GM19397 (cell line): ENCODE results near the gene GOLGA8S.
"Not testable (repeated sequence)": the region's sequence is repeated elsewhere in the genome, so short reads cannot be mapped to it uniquely, and the experiment has no call there.

ENCODE experiments used
- ATAC-seq: cut with Tn5 transposase; IDR thresholded peaks from one replicate; pipeline ENCODE4 v1.9.1; 2021; ENCODE audit warnings: mild to moderate bottlenecking, moderate library complexity; ENCODE audit not compliant: unreplicated experiment

GOLGA8S gene

GRCh38 chr15:23354448-23354847, at the start of gene GOLGA8S:
Gene GOLGA8S, plus strand, starts transcription at chr15:23354748. Its CDS starts 62 bp downstream, at chr15:23354810.
- not testable (repeated sequence) for ATAC-seq

GRCh38 chr15:23304805-23305204, 49.7 kb upstream of the GOLGA8S start:
- not testable (repeated sequence) for ATAC-seq

GRCh38 chr15:23305921-23306320, 48.6 kb upstream of the GOLGA8S start:
- not testable (repeated sequence) for ATAC-seq

- not testable (repeated sequence) for ATAC-seq
Measured at GRCh38 chr15:23311233-23311632, 43.3 kb upstream of the GOLGA8S start.

GRCh38 chr15:23334096-23334495, 20.5 kb upstream of the GOLGA8S start, which contains the start of gene GOLGA6L26:
Gene GOLGA6L26, minus strand, starts transcription at chr15:23334196. Its CDS starts 61 bp downstream, at chr15:23334135.
- ATAC-seq, result not testable (repeated sequence)

GRCh38 chr15:23362622-23363021, 8.1 kb downstream of the GOLGA8S start:
- not testable (repeated sequence) for ATAC-seq

GRCh38 chr15:23364261-23364660, 9.7 kb downstream of the GOLGA8S start:
- ATAC-seq, result not testable (repeated sequence)

GRCh38 chr15:23370578-23370977, 16.0 kb downstream of the GOLGA8S start:
- ATAC-seq, result no peak

- not testable (repeated sequence) for ATAC-seq
Measured at GRCh38 chr15:23371134-23371533, 16.6 kb downstream of the GOLGA8S start.

GRCh38 chr15:23371868-23372267, 17.3 kb downstream of the GOLGA8S start:
- not testable (repeated sequence) for ATAC-seq

- no peak for ATAC-seq
Measured at GRCh38 chr15:23372284-23372683, 17.7 kb downstream of the GOLGA8S start.

- not testable (repeated sequence) for ATAC-seq
Measured at GRCh38 chr15:23372891-23373600, 18.5 kb downstream of the GOLGA8S start.

- ATAC-seq, result not testable (repeated sequence)
Measured at GRCh38 chr15:23374226-23374625, 19.7 kb downstream of the GOLGA8S start.

GRCh38 chr15:23378946-23379345, 24.4 kb downstream of the GOLGA8S start:
- ATAC-seq, result not testable (repeated sequence)

- ATAC-seq, result not testable (repeated sequence)
Measured at GRCh38 chr15:23380700-23381099, 26.2 kb downstream of the GOLGA8S start.

- ATAC-seq, result not testable (repeated sequence)
Measured at GRCh38 chr15:23381192-23381591, 26.6 kb downstream of the GOLGA8S start.

GRCh38 chr15:23384371-23384770, 29.8 kb downstream of the GOLGA8S start:
- no peak for ATAC-seq

GRCh38 chr15:23385886-23386430, 31.4 kb downstream of the GOLGA8S start:
- ATAC-seq, result no peak

GRCh38 chr15:23387621-23388190, 33.2 kb downstream of the GOLGA8S start:
- ATAC-seq, result no peak

GRCh38 chr15:23395030-23395692, 40.6 kb downstream of the GOLGA8S start:
- no peak for ATAC-seq

GRCh38 chr15:23395832-23396231, 41.3 kb downstream of the GOLGA8S start:
- ATAC-seq, result no peak
